ENCODE results near the gene SHANK1. TPM values are rescaled to one million over a fixed set of nuclear protein-coding genes. Genes with fewer than 3 reads are reported as not detected.

SHANK1 gene
- total RNA-seq, 1 donor from 2014 or later = 0.32 TPM

GRCh38 chr19:50647879-50648615 lies 71.6 kb downstream of the SHANK1 start:
- ATAC-seq = no peak
- no peak for DNase-seq
- intact Hi-C loops (cut with micrococcal nuclease) = no loop called here

GRCh38 chr19:50646074-50646807 lies 73.4 kb downstream of the SHANK1 start:
- ATAC-seq = no peak
- DNase-seq = no peak
- intact Hi-C loops (cut with micrococcal nuclease) = no loop called here

- ATAC-seq (no peak), DNase-seq (no peak)
- intact Hi-C loops (cut with micrococcal nuclease) = no loop called here
Observed at GRCh38 chr19:50645107-50645506, 74.5 kb downstream of the SHANK1 start.

- ATAC-seq = no peak
- intact Hi-C loops (cut with micrococcal nuclease) = no loop called here
Observed at GRCh38 chr19:50644315-50644915, 75.2 kb downstream of the SHANK1 start.

GRCh38 chr19:50640368-50640767 lies 79.2 kb downstream of the SHANK1 start:
- no peak for DNase-seq
- ATAC-seq = no peak
- intact Hi-C loops (cut with micrococcal nuclease) = no loop called here

More at GRCh38 chr19:50644315-50644915, 75.2 kb downstream of the SHANK1 start:
- DNase-seq = no peak

GRCh38 chr19:50639121-50640112 lies 80.2 kb downstream of the SHANK1 start, which contains the start of gene SYT3:
SYT3 (minus strand) TSS chr19:50639881; CDS start chr19:50637411, 2,470 bp downstream.
- ATAC-seq (peak; percentile 92), DNase-seq (peak; percentile 58)
- intact Hi-C loops (cut with micrococcal nuclease) = no loop called here

GRCh38 chr19:50638600-50638999 lies 81.0 kb downstream of the SHANK1 start:
- DNase-seq (no peak), ATAC-seq (no peak)
- intact Hi-C loops (cut with micrococcal nuclease) = no loop called here

GRCh38 chr19:50636317-50637085 lies 83.1 kb downstream of the SHANK1 start:
- intact Hi-C loops (cut with micrococcal nuclease) = no loop called here

GRCh38 chr19:50633973-50634372 lies 85.6 kb downstream of the SHANK1 start:
- intact Hi-C loops (cut with micrococcal nuclease) = no loop called here
- no peak for DNase-seq
- ATAC-seq = no peak

More at GRCh38 chr19:50636317-50637085, 83.1 kb downstream of the SHANK1 start:
- DNase-seq = no peak
- ATAC-seq = no peak

- DNase-seq (no peak), ATAC-seq (no peak)
- intact Hi-C loops (cut with micrococcal nuclease) = no loop called here
Observed at GRCh38 chr19:50633359-50633758, 86.2 kb downstream of the SHANK1 start.

GRCh38 chr19:50632151-50632835 lies 87.3 kb downstream of the SHANK1 start:
- intact Hi-C loops (cut with micrococcal nuclease) = no loop called here
- ATAC-seq = no peak
- no peak for DNase-seq

GRCh38 chr19:50629801-50630200 lies 89.8 kb downstream of the SHANK1 start:
- no peak for DNase-seq
- intact Hi-C loops (cut with micrococcal nuclease) = no loop called here
- no peak for ATAC-seq

GRCh38 chr19:50629194-50629593 lies 90.4 kb downstream of the SHANK1 start:
- intact Hi-C loops (cut with micrococcal nuclease) = no loop called here
- ATAC-seq (no peak), DNase-seq (no peak)

- DNase-seq (no peak), ATAC-seq (no peak)
- intact Hi-C loops (cut with micrococcal nuclease) = no loop called here
Observed at GRCh38 chr19:50628551-50628950, 91.1 kb downstream of the SHANK1 start.

GRCh38 chr19:50628146-50628545 lies 91.5 kb downstream of the SHANK1 start:
- ATAC-seq (no peak), DNase-seq (no peak)
- intact Hi-C loops (cut with micrococcal nuclease) = no loop called here

GRCh38 chr19:50626795-50627194 lies 92.8 kb downstream of the SHANK1 start:
- no peak for DNase-seq
- intact Hi-C loops (cut with micrococcal nuclease) = no loop called here
- no peak for ATAC-seq

GRCh38 chr19:50626011-50626410 lies 93.6 kb downstream of the SHANK1 start:
- intact Hi-C loops (cut with micrococcal nuclease) = no loop called here
- no peak for ATAC-seq
- no peak for DNase-seq
